HG03378 (cell line): ENCODE measurements around the gene TPH1.
A peak's percentile ranks its signal among the peaks of the same experiment; 100 is the strongest.
"Not testable (repeated sequence)": the region's sequence is repeated elsewhere in the genome, so short reads cannot be mapped to it uniquely, and the experiment has no call there.

ENCODE experiments used
- ATAC-seq: cut with Tn5 transposase; IDR thresholded peaks from one replicate; pipeline ENCODE4 v1.9.1; 2021; ENCODE audit warnings: mild to moderate bottlenecking, moderate library complexity; ENCODE audit not compliant: unreplicated experiment

Gene TPH1

DNA sequence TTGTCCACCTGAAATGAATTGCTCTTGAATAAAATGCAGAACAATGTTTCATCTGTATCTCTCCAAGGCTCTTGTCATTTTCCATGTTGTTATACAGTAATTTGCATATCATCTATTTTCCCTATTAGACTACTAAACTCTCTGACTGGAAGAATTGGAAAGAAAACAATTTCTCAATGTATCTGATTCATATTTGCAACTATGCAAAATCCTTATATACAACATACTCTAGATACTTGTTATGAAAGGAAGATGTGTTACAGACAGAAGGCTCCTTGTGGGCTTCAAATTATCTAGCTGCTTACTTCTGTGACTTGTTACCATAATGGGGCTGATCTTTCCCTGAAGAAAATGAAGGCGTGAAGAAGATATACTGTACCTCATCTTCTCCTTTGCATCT is 23.6 kb downstream of the TPH1 start:
- ATAC-seq: no peak

DNA sequence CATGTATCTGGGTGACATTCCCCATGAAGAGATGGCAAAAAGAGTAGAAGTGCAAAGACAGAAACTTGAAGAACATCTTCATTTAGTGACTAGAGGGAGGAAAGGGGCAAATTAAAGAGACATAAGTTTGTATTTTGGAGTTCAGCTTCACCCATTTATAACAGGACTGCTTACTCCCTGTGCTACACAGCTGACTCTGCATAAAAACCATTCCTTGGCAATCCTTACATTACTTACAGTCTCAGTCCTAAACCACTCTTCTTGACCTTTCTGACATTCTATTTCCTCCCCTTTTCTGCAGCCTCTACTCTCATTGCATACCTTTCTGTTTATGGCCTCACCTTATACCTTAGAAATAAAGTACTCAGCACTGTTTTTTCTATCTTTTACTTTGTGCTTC is 26.4 kb downstream of the TPH1 start:
- no peak for ATAC-seq

DNA sequence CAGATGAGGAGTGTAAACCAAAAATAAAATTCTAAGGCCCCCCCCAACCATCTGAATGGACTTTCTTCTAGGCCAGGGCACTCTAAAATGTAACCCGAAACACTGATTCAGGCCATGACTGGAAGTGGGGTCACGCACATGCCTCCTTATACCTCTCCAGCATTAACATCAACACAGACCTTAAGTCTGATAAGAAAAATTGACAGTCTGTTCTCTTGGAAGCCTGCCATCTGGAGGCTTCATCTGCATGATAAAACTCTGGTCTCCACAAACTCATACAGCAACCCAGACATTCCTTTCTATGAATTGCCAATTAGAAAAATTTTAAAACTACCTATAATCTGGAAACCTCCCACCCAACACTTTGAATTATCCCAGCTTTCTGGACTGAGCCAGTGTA is 29.3 kb downstream of the TPH1 start:
- no peak for ATAC-seq

DNA sequence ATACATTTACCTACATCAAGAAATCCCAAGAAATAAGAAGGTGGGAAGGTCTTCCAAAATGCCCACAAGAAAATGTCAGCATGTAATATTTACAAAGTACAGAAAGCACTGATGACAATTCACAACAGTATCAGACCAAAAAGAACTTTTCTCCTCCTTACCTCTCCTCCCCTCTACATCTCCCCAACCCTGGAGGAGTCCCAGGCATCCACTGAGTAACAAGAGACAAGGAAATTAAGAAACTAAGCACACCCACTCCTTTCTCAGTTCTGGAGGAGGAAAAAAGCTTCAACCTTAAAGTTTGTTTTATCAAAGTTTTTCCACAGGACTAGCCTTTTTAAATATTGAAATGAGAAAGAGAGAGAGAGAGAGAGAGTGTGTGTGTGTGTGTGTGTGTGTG is 31.2 kb downstream of the TPH1 start:
- no peak for ATAC-seq

DNA sequence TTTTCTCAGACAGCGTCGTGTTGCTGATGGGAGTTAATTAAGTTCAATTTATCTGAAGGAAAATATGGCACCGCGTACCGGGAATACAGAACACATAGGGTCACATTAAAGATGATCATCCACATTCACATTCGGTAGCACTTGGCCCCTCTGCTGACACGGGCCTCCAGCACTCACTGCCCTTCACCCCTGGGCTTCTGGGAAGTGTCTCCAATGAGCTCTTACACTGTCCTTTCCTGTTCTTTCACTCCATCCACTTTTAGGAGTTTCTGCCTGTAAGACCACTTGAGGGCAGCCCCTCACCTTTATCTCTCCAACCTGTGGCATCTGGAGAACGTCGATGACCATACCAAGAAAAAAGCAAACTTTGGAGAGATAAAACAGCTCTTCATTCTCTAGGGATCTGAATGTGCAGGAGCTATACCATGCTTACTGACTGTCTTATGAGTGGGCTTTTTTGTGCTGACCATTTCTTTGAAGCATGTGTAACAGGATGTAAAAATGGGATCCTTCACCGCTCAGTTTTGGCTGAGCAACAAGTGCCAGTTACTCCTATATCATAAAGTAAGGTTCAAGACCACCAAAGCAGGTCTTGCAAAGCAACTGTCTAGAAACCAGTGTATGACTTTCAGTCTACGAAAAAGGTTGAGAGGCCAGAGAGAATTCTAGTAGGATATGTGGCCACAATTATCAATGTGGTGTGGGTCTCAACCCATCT is 32.1 kb downstream of the TPH1 start:
- no peak for ATAC-seq

DNA sequence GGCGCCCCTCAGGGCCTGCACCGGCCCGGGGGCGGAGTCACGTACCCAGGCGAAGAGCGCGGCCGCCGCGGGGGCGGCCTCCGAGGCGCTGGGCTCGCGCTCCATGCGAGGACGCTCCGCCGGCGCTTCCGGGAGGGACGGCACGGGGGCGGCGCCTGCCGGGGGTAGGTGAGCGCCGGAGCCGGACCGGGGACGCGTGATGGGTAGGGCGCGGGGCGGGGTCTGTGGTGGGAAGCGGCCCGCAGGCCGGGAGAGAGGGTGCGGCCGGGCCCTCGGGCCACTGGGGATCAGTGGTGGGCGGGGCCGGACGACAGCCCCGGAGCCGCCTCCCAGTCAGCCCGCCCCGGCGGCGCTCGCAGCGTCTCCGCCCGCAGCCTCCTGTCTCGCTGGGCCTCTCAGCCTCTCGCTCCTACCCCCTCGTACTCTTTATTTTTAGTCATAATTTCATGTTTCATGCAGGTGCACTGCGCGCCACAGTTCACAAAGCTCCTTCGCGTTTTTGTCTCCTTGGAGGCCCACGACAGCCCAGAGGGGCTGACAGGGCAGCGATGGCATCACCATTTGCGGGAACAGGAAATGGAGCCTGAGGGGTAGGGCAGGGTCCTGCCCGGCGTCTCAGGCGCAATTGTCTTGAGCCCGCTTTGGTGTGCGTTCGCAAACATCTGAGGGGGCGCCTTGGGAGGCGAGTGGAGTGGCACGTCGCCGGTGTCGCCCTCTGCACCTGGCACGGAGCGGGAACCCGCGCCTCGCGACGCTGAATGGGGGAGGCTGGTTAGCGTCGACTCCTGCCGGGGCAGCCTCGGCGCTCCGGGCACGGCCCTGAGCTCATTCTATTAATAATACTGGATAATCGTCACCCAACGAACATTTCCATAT is 32.9 kb downstream of the TPH1 start, which contains the start of gene SERGEF:
SERGEF (minus strand) TSS at position 142 of the 876 bp plus-strand sequence; CDS start at position 105, 37 bp downstream.
- peak; percentile 77 for ATAC-seq

DNA sequence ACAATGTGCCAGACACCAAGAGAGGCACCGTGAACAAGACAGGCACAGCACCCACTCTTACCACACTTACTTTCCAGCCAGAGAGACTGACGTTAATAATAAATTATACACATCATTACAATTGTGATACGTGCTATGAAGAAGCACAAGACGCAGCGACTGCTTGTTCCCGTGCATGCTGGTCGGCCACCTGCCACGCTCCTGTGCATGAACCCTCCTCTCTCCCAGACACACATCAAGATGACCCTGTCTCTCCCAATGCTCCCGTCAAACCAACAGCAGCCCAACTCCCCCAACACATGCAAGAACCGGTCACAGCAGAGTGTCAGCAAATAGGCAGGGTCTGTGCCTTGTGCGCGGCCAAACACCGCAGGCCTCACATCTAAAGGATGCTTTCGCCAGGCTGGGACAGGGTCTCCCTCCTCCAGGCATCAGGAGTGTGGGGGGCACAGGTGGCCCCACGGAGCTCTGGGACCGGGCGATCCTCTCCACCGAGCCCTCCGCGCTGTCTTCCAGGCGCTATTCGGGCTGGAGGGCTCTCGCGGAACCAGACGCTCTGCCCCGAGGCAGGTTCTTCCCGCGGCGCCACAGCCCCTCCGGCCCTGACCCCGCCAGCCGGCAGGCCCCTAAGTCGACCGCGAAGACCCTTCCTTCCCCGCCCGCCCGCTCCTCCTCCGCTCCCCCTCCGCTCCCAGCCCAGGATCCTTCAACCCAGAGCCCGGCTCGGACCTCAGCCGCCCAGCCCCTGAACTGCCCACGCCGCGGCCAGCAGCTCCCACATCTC is 33.8 kb downstream of the TPH1 start:
- no peak for ATAC-seq

DNA sequence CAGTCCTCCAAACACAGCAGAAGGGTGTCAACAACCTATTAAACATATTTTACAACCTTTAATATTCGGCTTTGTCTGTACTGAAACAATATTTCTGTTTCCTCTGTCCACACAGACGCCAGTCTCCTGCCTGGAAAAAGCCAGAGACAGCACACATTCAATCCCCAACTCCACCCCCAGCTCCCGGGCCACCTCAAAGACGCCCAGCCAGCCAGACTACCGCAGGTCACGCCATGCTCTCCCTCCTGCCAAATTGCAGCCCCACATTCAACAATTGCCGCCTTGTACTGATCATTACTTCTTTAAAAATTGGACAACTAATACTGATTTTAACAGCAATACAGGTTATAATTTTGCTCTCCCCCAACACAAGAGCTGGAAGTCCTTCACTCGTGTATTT is 34.4 kb downstream of the TPH1 start:
- ATAC-seq: no peak

DNA sequence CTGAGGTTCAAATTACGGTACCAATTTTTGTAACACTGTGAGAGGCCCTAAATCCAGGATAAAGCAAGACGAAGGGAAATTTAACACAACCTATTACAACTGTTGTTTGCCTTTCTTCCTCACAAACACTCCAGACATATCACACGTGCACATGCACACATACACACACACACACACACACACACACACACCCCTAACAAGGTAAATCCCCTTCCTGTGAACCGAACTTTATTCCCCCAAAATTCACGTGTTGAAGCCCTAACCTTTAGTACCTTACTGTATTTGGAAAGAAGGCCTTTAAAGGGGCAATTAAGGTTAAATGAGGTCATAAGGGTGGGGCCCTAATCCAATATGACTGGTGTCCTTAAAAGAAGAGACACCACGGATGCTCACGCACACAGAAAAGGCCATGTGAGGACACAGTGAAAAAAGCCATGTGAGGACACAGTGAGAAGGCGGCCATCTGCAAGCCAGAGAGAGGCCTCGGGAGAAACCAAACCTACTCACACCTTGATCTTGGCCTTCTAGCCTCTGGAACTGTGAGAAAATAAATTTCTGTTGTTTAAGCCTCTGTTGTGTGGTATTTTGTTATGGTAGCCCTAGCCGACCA is 35.0 kb downstream of the TPH1 start:
- ATAC-seq: no peak

DNA sequence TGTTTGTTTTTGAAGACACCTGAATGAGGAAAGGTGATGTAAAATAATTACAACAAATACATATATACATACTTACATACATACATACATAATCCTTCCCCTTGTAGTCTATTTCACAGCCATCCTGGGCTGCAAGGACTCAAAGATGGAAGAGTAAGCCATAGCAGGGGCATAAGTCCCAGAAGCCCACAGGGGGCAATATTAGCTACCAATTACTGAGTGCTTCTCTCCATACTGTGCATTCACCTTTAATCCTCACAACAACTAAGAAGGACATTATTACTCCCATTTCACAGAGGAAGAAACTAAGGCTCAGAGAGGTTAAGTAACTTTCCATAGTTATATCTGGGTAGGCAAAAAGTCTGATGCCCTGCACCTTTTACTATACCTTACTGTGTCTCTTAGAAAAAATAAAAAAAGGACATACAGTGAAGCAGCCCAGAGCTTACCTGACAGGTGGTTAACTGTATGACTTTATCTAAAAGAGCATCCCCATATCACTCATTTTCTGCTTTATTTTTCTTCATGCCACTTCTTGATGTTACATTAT is 35.9 kb downstream of the TPH1 start:
- no peak for ATAC-seq

DNA sequence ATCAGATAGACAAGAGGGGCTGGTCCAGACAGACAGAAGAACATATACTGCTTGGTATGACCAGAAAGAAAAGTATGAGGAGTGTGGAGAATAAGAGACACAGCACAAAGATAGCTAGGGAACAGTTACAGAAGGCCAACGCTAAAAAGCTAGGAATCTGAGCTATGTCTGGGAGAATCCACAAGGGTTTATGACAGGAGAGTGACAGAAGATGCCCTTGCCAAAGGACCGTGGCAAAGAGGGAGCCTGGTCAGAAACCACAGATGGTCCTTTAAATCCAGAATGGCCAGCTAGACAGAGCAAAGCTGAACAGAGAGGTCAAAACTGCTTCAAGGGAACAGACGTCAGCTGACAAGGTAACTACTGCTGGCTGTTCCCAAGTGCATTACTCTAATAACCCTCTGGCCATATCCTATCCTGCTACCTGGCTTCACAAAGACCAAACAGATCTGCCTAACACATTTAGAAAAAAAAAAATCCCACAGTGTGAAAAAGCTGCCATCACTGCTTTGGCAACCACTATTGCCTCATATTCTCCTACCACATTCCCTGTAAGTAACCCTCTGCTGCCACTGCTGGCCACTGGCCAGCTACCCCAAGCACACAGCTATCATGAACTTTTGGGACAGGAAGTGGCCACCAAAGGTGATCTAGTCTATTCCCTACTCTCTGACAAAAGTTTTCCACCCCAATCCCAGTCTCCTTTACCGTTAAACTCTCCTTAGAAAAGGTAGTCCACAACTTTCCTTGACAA is 40.5 kb downstream of the TPH1 start:
- no peak for ATAC-seq

DNA sequence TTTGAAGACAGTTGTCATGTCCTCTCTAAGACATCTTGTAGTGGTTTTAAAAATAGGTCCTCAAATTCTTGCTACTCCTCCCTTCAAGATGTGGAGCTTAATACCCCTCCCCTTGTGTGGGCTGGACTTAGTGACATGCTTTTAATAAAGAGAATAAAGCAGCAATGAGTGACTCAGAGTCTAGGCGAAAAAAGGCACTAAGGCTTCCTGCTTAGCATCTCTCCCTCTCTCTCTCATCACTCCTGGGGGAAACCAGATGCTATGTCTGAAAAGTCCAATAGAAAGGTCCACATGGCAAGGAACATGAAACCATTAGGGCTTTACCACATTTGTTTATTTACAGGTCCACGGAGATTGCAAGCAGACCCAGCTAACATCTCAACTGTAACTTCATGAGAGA is 44.9 kb downstream of the TPH1 start:
- ATAC-seq: no peak

DNA sequence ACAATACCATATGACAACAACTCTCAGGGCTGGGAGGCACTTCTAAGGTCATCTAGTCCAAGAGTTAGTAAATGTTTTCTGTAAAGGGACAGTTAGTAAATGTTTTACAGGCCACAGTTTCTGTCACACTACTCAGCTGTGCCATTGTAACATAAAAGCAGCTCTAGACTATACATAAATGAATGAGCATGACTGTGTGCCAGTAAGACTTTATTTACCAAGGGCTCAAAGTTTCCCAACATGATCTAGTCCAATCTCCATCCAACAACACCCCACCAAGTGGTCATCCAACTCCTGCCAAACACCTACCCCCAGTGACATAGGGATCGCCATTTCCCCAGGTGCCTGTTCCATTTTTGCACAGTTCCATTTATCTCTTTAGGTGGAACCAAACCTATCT is 45.3 kb downstream of the TPH1 start:
- ATAC-seq: peak; percentile 81

DNA sequence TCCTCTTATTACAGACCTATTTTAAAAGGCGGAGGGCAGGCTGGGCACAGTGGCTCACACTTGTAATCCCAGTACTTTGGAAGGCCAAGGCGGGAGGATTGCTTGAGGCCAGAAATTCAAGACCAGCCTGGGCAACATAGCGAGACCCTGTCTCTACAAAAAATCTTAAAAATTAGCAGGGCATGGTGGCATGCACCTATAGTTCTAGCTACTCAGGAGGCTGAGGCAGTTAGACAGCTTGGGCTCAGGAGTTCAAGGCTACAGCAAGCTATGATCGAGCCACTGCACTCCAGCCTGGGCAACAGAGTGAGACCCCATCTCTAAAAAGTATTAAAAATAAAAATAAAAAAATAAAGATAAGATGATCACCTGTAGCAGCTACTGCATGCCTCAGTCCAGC is 45.9 kb downstream of the TPH1 start:
- not testable (repeated sequence) for ATAC-seq
